ENCODE results near the gene SPATA31D4.
"Not testable (repeated sequence)": the region's sequence is repeated elsewhere in the genome, so short reads cannot be mapped to it uniquely, and the experiment has no call there.

The SPATA31D4 gene
- 0 reads per million in 18 experiments for total RNA-seq

DNA sequence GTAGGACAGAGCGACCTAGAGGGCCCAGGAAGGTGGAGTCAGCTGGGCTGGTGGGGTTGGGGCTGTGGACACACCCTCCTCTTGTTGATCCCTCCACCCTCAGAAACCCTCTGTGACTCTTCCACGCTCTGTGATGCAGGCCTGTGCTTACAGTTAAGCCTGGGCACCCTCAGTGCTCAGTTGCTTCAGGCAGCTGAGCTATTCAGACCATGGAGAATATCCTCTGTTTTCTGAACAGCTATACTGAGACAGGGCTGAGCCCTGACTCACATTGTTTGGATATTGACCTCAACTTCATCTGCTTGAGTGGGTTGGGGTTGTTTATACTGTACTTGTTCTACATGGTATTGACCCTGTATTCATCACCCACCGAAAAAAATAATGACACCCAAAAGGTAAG is at the start of gene SPATA31D4:
Gene SPATA31D4 (plus strand): TSS at position 124 of the 400 bp plus-strand sequence. CDS start 86 bp downstream, at position 210.
- DNase-seq = not testable (repeated sequence)

DNA sequence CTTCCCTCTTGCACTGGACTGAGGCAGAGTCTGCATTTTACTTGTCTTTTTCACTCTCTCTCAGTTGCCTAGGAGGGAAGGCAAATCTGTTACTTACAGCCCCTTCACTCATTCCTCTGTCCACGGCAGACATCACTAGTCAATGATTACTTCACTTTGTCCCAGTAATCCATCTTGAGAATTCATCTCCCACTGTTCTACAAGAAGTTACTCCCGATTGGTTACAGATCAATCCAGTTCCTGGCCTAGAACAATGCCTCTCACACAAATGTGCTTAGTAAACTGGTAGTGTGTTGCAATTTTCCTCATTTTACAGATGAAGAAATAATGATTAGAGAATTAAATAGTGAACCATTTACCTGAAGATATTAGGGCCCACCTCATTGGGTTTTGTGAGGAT is 49.7 kb upstream of the SPATA31D4 start:
- DNase-seq = no peak

GRCh38 chr9:81879501-81879916 is 48.7 kb upstream of the SPATA31D4 start:
- DNase-seq = no peak

GRCh38 chr9:81885602-81886001 is 42.6 kb upstream of the SPATA31D4 start:
- DNase-seq = no peak

GRCh38 chr9:81886665-81887064 is 41.6 kb upstream of the SPATA31D4 start:
- DNase-seq = no peak

DNA sequence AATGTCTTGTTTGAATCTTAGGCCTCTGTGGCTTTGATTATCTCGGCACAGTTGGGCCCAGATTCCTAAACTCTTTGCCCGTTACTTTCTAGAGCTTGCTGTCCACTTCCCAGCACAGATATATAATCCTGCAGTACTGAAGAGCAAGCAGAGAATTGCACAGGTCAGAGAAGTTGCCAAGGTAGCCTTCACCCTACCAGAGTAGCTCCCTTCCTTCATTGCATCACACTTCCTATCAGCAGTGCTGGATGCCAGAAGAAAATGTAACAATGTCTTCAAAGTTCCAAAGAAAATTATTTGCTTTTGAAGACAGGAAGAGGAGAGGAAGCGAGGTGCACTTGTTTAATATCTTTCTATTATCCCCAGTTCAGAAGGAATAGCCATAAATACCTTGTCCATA is 38.1 kb upstream of the SPATA31D4 start:
- no peak for DNase-seq

DNA sequence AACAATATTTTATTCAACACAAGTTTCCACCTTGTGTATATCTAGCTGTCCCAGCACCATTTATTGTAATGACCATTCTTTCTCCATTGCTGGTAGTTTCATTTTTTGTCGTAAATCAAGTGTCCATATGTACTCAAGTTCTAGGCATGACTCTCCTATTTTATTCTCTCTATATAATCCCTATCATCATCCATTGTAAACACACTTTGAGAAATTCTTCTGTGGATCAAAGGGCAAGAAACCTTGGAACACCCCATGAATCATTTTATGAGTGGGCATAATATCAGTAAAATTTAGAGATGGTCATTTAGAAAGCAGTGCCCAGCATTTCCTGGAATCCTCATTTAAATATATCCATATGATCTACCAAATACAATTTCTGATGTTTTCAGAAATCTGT is 35.8 kb upstream of the SPATA31D4 start:
- no peak for DNase-seq

DNA sequence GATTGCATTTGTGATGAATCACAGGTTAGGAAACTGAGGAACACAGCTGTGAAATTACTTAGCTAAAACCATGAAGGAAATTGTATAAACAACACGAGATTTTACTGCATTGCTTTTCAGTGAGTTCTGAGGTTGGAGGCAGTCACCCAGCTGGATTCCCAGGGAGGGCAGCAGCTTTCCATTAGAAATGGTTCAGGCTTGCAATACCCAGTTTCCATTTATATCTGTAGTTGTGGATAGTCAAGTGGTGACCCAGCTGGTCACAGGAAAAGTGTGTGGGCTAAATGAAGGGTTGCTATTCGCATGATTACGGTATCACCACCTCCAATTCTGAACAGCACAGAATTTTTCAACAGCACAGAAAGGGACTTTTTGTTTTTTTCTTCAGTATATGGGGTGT is 34.3 kb upstream of the SPATA31D4 start:
- DNase-seq = no peak

DNA sequence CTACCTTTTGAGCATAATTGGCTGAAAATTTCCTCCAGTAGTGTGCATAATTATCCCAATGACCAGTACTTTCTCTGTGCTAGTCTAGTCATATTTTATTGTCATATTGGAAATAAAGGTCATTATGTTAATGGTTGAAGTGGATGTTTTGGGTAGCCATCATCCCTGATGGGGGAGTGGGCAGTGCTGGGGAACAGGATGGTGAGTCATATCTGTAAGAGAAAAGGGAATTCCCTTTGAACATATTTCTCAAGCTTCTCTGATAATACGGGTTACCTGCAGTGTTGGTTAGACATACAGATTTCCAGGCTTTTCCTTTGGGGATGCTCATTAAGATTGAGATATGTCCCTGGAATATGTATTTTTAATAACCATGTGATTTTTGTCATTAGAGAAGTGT is 33.3 kb upstream of the SPATA31D4 start:
- no peak for DNase-seq

DNA sequence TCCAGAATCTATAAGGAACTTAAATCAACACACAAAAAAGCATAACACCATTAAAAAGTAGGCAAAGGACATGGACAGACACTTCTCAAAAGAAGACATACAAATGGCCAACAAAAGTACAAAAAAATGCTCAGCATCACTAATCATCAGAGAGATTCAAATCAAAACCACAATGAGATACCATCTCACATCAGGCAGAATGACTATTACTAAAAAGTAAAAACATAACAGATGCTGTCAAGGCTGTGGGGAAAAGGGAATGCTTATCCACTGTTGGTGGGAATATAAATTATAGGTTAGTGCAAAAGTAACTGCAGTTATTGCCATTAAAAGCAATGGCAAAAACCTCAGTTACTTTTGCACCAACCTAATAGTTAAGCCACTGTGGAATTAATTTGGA is 32.2 kb upstream of the SPATA31D4 start:
- no peak for DNase-seq

DNA sequence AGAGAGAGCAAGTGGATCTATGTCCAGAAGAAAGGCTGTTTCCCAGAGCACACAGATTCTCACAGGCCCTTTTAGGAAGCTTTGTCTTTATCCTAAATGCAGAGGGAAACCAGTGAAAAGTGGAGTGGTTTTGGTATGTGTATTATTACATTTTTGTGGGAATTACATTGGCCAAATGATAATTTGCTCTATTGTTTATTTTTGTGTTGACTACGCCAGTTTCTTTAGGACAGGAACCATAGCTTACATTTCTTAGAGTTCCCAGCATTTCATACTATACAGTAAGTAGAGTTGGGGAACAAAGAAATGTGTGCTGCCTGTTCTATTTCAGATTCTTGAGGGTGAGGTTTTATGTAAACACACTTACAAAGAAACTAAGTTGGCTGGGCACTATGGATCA is 29.4 kb upstream of the SPATA31D4 start:
- no peak for DNase-seq

DNA sequence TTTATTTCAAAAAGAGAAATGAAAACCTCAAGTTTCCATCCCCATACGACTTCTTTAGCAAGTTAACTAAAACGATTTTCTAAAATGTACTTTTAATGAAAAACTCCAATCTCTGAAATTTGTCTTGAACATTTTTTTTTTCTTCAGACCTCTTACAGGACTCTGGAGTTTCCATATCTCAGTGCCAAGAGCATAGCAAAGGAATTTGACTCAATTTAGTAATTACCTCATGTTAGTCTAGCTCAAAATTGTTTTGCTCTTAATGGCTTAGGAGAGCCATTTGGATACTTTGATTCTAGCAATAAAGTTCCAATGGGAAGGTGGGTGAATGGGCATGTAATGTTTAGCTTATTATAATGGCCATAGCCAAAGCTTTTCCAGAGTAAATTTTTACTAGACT is 26.0 kb upstream of the SPATA31D4 start:
- DNase-seq = no peak

DNA sequence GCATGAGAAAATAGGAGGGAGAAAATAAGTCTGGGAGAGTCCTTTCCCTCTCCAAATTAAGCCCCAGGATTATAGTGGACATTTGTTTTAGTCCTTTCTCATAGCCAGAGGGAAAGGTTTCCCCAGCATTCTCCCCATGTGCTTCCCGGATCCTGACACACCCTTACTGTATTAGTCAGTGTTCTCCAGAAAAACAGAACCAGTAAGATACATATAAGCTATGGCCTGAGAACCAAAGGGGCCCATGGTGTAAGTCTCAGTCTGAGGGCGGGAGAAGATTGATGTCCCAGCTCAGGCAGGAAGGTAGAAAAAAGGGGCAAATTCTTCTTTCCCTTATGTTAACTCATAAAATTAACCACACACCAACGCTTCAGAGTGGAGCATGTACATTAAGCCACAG is 25.6 kb upstream of the SPATA31D4 start:
- DNase-seq = no peak

DNA sequence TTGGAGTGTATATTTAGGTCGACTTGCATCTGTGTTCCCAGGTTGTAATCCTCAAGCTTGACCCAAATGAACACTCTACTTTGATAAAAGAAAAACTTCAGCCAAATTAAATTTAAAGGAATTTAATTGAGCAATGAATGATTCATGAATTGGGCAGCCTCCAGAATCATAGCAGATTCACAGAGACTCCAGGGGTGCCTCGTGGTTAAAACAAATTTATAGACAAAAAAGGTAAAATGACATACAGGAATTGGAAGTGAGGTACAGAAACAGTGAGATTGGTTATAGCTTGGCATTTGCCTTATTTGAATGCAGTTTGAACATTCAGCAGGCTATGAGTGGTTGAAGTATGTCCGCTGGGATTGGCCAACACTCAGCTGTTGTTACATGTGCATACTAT is 21.6 kb upstream of the SPATA31D4 start:
- DNase-seq = no peak

DNA sequence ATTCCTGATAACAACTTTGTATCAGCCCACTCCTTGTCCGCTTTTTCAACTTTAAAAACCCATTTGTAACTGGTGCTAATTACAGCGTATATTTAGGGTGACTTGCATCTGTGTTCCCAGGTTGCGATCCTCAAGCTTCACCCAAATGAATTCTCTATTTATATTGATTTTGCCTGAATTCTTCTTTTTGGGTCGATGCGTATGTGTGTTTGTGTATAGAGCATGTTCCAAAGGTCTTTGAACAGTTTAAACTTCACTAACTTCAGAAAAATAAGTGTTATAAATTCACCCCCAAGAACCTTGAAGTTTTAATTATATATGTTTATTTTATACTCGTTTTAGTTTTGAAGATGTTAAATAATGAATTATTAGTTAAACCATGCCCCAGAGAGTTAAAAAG is 16.1 kb upstream of the SPATA31D4 start:
- no peak for DNase-seq

- no peak for DNase-seq
These were observed 12.3 kb upstream of the SPATA31D4 start for GRCh38 chr9:81915801-81916505.

DNA sequence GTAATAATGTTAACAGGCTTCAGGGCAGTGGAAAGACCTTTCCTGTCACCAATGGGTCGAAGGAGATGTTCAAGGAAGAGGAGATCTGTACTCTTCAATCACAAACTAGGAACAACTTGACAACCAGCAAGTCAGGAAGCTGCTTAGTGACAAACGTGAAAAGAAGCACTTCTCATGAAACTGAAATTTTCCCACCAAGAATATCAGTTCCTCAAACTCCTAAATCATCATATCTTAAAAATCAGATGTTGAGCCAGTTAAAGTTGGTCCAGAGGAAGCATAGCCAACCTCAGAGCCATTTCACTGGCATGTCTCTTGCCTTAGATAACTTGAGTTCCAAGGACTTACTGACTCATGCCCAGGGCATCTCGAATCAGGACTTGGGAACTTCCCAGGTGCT is 9.7 kb upstream of the SPATA31D4 start:
- not testable (repeated sequence) for DNase-seq

- DNase-seq = not testable (repeated sequence)
These were observed 1.9 kb downstream of the SPATA31D4 start for GRCh38 chr9:81930147-81930546.

GRCh38 chr9:81933547-81933946 is 5.3 kb downstream of the SPATA31D4 start:
- DNase-seq = not testable (repeated sequence)

GRCh38 chr9:81943393-81943792 is 15.2 kb downstream of the SPATA31D4 start, which contains the start of gene SPATA31D3:
Gene SPATA31D3 (plus strand): TSS chr9:81943500. CDS start chr9:81943586, 86 bp downstream.
- DNase-seq = not testable (repeated sequence)

DNA sequence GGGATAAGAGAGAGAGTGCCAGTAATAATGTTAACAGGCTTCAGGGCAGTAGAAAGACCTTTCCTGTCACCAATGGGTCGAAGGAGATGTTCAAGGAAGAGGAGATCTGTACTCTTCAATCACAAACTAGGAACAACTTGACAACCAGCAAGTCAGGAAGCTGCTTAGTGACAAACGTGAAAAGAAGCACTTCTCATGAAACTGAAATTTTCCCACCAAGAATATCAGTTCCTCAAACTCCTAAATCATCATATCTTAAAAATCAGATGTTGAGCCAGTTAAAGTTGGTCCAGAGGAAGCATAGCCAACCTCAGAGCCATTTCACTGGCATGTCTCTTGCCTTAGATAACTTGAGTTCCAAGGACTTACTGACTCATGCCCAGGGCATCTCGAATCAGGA is 20.4 kb downstream of the SPATA31D4 start:
- not testable (repeated sequence) for DNase-seq

DNA sequence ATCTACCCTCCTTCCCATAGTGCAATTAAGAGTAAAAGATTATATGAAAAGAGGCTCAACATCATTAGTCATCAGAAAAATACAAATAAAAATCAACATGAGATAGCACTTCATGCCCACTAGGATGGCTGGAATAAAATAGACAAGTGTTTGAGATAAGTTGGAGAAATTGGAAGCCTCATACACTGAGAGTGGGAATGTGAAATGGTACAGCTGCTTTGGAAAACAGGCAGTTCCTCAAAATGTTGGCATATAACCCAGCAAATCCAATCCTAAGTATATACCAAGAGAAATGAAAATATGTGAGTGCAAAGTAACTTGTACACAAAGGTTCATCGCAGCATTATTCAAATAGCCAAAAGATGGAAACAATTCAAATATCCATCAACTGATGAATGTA is 24.9 kb downstream of the SPATA31D4 start:
- DNase-seq = no peak

DNA sequence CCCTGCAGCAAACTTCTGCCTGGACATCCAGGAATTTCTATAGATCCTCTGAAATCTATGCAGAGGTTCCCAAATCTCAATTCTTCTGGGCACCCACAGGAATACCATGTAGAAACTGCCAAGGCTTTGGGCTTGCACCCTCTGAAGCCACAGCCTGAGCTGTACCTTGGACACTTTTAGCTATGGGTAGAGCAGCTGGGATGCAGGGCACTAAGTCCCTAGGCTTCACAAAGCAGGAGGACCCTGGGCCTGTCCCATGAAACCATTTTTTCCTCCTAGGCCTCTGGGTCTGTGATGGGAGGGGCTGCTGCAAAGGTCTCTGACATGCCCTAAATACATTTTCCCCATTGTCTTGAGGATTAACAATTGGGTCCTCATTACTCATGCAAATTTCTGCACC is 27.4 kb downstream of the SPATA31D4 start:
- DNase-seq = no peak

- no peak for DNase-seq
These were observed 36.3 kb downstream of the SPATA31D4 start for GRCh38 chr9:81964218-81965171.

Data from inflammatory macrophage (primary cell).